WI38 (cell line): ENCODE measurements around the gene PLCL1.

Source experiments
- H3K4me3 ChIP-seq: 2 replicates; pipeline ENCODE4 v1.5.1; 2011; ENCODE audit warnings: low read depth, mild to moderate bottlenecking, control low read depth, low read length
- CTCF ChIP-seq: IDR thresholded peaks from 2 replicates; pipeline ENCODE4 v1.5.1; 2012; ENCODE audit warnings: low read depth, mild to moderate bottlenecking, control low read depth, low read length

The PLCL1 gene

GRCh38 chr2:197810016-197810415 lies 5.6 kb downstream of the PLCL1 start:
- H3K4me3 ChIP-seq, result no peak overlapping the region
- TF ChIP-seq CTCF, result no peak

GRCh38 chr2:197810491-197810890 lies 6.1 kb downstream of the PLCL1 start:
- no peak overlapping the region for H3K4me3 ChIP-seq
- no peak for TF ChIP-seq CTCF

GRCh38 chr2:197813093-197813787 lies 8.8 kb downstream of the PLCL1 start:
- H3K4me3 ChIP-seq, result no peak overlapping the region
- TF ChIP-seq CTCF, result peak; percentile 69

GRCh38 chr2:197814526-197814925 lies 10.1 kb downstream of the PLCL1 start:
- no peak overlapping the region for H3K4me3 ChIP-seq
- TF ChIP-seq CTCF, result no peak

GRCh38 chr2:197821550-197822289 lies 17.3 kb downstream of the PLCL1 start:
- H3K4me3 ChIP-seq, result no peak overlapping the region
- TF ChIP-seq CTCF, result no peak

- no peak for TF ChIP-seq CTCF
Measured at GRCh38 chr2:197822333-197822732, 17.9 kb downstream of the PLCL1 start.

GRCh38 chr2:197827618-197828017 lies 23.2 kb downstream of the PLCL1 start:
- TF ChIP-seq CTCF, result no peak
- H3K4me3 ChIP-seq, result no peak overlapping the region

More at GRCh38 chr2:197822333-197822732, 17.9 kb downstream of the PLCL1 start:
- H3K4me3 ChIP-seq, result no peak overlapping the region
